ENCODE measurements around the gene UGT1A3.

UGT1A3 gene

GRCh38 chr2:233816771-233817170 lies 87.9 kb downstream of the UGT1A3 start:
- no peak for DNase-seq (ENCODE audit: low spot score)

- DNase-seq (ENCODE audit: low spot score), result no peak
These were observed 88.6 kb downstream of the UGT1A3 start for GRCh38 chr2:233817361-233817911.

- DNase-seq (ENCODE audit: low spot score), result no peak
These were observed 89.3 kb downstream of the UGT1A3 start for GRCh38 chr2:233817995-233818638.

- no peak for DNase-seq (ENCODE audit: low spot score)
These were observed 90.1 kb downstream of the UGT1A3 start for GRCh38 chr2:233818639-233819621.

- DNase-seq (ENCODE audit: low spot score), result no peak
These were observed 91.3 kb downstream of the UGT1A3 start for GRCh38 chr2:233819884-233820773.

- no peak for DNase-seq (ENCODE audit: low spot score)
These were observed 91.9 kb downstream of the UGT1A3 start for GRCh38 chr2:233820774-233821105.

- no peak for DNase-seq (ENCODE audit: low spot score)
These were observed 92.4 kb downstream of the UGT1A3 start for GRCh38 chr2:233821196-233821595.

- no peak for DNase-seq (ENCODE audit: low spot score)
These were observed 92.9 kb downstream of the UGT1A3 start for GRCh38 chr2:233821709-233822100.

- no peak for DNase-seq (ENCODE audit: low spot score)
These were observed 93.4 kb downstream of the UGT1A3 start for GRCh38 chr2:233822101-233822771.
